ENCODE data around the gene AGPAT4.

GRCh38 chr6:161150136-161150535 lies 123.7 kb downstream of the AGPAT4 start:
- TF ChIP-seq, protein P1, sequence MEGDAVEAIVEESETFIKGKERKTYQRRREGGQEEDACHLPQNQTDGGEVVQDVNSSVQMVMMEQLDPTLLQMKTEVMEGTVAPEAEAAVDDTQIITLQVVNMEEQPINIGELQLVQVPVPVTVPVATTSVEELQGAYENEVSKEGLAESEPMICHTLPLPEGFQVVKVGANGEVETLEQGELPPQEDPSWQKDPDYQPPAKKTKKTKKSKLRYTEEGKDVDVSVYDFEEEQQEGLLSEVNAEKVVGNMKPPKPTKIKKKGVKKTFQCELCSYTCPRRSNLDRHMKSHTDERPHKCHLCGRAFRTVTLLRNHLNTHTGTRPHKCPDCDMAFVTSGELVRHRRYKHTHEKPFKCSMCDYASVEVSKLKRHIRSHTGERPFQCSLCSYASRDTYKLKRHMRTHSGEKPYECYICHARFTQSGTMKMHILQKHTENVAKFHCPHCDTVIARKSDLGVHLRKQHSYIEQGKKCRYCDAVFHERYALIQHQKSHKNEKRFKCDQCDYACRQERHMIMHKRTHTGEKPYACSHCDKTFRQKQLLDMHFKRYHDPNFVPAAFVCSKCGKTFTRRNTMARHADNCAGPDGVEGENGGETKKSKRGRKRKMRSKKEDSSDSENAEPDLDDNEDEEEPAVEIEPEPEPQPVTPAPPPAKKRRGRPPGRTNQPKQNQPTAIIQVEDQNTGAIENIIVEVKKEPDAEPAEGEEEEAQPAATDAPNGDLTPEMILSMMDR (optimal IDR thresholded peaks at IDR 0.05 in 1 of 3, IDR thresholded peaks at IDR 0.05 in 1 of 3, conservative IDR thresholded peaks at IDR 0.05 in 1 of 3; ENCODE audit: extremely low read depth in 1 of 3, insufficient read depth in 2 of 3, low read length in 3 of 3) = no peak
- TF ChIP-seq EZH2 (IDR thresholded peaks at IDR 0.05; ENCODE audit: low read length) = no peak
